Right lobe of liver (tissue), 4 donors: Measurements from ENCODE around the gene RFX4.

Experiments
- CTCF ChIP-seq, 4 donors: fragments of 200-600 bp in 3 of 4; fragments of 450-650 bp in 1 of 4; IDR thresholded peaks; one replicate each; pipeline versions ENCODE4 v1.5.1 to v1.8.0; 2016 to 2022; ENCODE audit warnings: antibody characterized with exemption in 4 of 4, mild to moderate bottlenecking in 2 of 4
- POLR2A ChIP-seq: fragments of 450-650 bp; IDR thresholded peaks from one replicate; pipeline ENCODE4 v1.6.1; 2017; ENCODE audit warnings: antibody characterized with exemption, mild to moderate bottlenecking
- donor health status: DM: no; HTN: no; CAD: no.
- donor health status: DM: no; HTN: no; CAD: no.
- donor health status: DM: no; HTN: yes; CAD: no.

GRCh38 chr12:106717673-106718072, 134.9 kb downstream of the RFX4 start:
- TF ChIP-seq CTCF (IDR thresholded peaks at IDR 0.05), result no peak
- TF ChIP-seq POLR2A, result no peak
